NCI-H1436 treated with DMSO at 0.1 percent for 48 hours (cell line): ENCODE results near the gene DHPS.
A peak's percentile ranks its signal among the peaks of the same experiment; 100 is the strongest.
"Not testable (repeated sequence)": the region's sequence is repeated elsewhere in the genome, so short reads cannot be mapped to it uniquely, and the experiment has no call there.

Source experiments
- DNase-seq: peaks from one replicate; lab custom pipeline; 2025; lab: John Stamatoyannopoulos, UW

DHPS gene

DNA sequence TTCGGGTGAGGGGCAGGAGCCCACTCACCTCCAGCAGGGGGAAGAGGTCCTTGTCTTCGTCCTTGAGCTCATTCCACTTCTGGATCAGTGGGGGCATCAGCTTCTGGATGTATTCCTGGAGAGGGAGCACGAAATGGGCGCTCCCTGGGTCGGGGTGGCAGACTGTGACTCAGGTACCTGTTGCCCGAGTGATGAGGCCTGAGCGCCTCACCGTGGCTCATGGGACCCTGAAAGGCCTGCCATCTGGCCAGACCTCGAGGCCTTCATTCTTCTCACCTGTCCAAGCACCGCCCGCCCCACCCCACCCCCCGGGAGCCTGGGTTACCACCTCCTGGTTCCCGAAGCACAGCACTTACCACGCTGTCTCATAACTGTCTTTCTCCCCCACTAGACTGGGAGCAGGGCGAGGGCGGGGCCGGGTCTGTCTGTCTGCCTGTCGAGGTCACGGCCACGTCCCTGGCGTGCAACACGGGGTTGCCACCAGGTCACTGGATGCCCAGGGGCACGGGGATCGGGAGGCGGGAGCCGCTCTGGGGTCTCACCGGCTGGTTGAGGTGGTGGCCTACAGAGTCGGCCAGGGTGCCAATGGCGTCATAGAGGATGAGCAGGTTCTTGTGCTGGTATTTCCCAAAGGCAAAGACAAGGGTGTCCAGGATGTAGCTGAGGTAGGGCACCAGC lies 24.1 kb upstream of the DHPS start:
- DNase-seq, result no peak

DNA sequence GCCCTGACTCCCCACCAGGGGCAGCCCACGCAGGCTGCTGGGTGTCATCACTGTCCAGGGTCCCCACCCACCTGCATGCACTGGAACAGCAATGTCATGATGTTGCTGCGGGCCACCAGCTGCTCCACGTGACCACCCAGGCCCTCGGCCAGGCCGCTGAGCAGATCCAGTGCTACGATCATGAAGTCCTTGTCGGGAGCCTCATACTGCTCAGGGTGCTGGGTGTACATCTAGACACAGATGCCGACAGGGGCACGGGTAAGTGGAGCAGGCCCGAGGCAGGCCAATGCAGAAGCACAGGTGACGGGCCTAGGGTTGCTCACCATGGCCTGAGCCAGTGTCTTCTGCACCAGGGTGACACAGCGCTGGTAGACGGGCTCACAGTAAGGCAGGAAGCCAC lies 23.5 kb upstream of the DHPS start:
- DNase-seq, result no peak

DNA sequence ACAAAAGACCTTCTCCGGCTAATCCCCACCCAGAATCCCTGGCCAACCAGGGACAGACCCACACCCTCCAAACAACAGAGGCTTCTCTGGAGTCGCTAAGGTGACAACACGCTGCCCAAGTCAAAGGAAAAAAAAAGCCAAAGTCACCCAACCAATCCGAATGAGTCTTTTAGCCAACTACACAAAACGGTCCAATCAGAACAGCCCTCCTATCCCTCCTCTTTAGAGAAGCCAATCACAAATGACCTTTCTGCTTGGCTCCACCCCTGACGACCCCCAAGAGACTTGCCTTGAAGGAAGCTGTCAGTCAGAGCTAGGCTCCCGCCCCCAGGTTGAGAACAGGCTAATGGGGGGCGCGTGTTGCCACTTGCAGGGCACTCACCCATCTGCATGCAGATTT lies 21.4 kb upstream of the DHPS start:
- peak; percentile 1 for DNase-seq

DNA sequence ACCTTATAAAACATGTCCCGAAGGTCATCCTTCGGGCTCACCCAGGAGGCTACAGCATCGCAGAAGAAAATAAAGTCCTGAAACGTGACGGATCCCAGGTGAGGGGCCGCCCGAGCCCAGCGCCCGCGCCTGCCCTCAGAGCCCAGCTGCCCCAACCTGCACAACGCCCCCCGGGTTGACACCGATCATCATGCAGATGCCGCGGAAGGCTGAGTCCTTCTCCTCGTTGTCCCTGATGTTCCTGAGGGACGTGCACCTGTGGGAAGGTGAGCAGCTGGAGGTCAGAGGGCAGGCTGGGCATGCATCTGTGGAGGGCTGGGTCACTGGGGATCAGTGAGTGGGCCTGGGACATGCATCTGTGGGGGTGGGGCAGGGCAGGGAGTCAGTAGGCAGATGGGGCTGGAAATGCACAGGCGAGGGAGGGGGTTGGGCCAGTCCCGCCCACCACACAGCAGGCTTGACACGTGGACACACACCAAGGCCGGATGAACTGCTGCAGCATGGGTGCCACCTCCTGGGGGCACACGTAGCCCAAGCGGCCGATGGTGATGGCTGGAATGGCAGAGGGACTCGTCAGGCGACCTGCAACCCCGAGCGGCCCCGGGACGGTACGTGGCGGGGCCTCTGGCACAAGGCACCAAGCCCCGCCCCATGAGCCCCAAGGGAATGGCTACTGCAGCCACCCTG lies 20.1 kb upstream of the DHPS start:
- no peak for DNase-seq

DNA sequence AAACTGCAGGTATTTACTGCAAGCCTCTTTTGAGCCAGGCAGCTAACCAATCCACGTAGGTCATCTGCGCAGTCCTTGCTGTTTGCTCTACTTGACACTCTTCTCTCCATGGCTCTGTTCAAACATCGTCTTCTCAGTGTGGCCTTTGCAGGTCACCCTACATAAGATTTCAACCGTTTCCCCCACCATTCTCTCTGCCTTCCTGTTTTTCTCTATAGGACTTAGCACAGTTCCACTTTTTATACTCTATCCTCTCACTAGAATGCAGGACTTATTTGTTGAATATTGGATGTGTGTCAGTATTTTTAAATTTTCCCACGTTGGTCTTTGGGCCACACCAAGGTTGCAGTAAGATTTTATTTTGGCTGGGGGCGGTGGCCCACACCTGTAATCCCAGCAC lies 16.5 kb upstream of the DHPS start:
- DNase-seq, result no peak

DNA sequence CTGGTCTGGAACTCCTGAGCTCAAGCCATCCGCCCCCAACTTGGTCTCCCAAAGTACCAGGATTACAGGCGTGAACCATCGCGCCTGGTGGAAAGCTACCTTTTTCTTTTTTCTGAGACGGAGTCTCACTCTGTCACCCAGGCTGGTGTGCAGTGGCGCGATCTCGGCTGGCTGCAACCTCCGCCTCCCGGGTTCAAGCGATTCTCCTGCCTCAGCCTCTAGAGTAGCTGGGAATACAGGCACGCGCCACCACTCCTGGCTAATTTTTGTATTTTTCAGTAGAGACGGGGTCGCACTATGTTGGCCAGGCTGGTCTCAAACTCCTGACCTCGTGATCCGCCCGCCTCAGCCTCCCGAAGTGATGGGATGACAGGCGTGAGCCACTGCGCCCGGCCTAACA lies 15.7 kb upstream of the DHPS start:
- not testable (repeated sequence) for DNase-seq

DNA sequence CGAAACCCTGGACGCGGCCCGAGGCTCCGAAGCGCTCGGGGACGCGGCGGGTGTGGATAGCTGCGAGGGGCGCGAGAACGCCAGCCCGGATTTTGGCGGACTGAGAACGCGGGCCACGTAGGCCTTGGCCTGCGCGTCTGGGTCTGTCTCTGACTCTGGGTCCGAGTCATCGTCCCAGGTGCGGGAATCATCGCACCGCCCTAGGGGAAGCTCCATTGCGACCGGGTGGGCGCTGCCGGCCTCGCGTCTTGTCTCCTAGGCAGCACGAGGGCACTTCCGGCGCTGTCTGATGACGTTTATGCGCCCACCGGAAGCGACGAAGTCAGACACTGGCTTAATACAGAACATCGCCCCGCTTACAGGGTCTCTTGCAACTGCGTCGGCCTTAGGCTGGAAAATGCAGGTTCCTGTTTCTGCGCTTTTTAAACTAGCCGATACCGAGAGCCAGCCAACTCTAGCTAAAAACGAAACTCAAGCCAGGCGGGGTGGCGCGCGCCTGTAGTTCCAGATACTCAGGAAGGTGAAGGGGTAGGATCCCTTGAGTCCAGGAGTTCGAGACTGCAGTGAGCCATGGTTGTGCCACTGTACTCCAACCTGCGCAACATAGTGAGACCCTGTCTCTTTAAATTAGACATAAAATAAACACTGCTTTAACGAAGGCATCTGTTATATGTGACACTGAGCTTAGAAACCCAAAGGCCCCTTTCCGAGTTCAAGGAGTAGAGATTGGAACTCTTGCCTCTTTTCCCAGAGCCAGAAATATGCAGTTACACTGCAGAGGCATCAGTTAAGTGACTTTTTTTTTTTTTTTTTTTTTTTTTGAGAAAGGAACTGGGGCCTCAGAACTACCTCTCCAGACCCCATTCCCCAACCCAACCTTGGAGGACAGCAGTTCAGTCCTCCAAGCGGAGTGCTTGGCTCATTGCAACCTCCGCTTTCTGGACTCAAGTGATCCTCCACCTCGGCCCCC lies 15.0 kb upstream of the DHPS start, which contains the start of gene FBXW9:
Gene FBXW9 (minus strand): TSS at position 266 of the 970 bp plus-strand sequence. CDS start 50 bp downstream, at position 216.
- peak; percentile 45 for DNase-seq

DNA sequence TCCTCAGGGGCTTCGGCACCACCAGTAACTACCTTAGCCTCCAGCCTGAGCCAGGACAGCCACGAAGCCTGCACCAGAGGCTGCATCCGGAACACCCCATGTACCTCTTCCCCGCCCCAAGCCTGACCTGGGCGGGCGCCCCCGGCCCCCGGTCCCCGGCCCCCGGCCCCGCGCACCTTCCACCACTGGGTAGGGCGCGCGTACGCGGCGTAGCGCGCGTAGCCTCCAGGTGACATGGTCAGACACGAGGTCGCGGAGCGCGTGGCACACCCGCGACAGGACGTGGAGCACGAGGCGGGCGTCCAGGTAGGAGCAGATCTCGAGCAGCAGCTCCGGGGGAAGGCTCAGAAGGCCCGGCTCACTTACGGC lies 14.3 kb upstream of the DHPS start:
- DNase-seq, result no peak

DNA sequence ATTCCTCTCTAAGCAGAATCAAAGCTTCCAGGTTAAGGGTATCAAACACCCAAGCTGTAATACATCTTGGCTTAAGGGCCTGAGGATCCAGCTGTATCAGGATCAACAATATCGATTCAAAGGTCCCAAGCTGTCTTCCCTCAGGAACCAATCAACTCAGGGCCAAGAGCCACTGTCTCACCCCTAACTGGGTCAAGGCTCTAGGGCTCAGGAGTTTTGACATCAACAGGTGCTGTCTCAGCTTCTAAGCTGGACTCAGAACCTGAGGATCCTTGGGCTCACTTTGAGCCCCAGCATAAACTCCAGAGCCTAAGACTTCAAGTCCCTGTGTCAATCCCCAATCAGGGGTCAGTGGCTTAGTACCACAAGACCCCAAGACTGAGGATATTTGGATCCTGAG lies 13.8 kb upstream of the DHPS start:
- no peak for DNase-seq

DNA sequence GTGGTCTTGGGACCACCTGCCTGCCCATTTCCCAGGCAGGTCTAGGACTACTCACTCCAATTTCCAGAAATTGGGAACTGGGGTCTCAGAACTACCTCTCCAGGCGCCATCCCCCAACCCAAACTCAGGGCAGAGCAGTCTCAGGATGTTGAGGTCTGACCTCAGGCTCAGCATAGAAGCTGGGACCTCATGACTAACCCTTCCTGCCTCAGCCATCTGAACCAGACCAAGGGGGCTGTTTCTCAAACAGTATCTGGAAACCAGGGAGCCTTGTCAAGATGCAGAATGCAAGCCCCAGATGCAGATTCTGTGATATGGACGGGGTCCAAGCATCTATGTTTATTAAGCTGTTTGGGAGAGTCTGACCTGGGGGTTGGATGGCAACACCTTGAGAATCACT lies 13.4 kb upstream of the DHPS start:
- no peak for DNase-seq

DNA sequence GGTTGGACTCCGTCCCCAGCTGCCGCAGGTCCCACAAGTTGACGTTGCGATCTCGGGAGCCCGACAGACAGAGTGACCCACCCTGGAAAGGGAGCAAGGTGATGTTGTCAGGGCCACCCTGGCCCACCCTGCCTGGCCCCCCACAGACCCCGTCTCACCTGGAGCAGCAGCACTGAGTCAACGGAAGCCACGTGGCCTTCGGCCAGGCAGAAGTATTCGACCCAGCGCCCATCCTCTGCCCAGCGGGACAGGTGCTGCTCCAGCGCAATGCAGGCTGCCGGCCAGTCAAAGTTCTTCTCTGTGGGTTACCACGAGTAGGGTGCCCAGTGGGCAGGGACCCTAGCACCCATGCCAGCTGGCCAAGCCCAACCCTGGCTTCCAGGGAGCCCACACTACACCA lies 13.0 kb upstream of the DHPS start:
- no peak for DNase-seq

DNA sequence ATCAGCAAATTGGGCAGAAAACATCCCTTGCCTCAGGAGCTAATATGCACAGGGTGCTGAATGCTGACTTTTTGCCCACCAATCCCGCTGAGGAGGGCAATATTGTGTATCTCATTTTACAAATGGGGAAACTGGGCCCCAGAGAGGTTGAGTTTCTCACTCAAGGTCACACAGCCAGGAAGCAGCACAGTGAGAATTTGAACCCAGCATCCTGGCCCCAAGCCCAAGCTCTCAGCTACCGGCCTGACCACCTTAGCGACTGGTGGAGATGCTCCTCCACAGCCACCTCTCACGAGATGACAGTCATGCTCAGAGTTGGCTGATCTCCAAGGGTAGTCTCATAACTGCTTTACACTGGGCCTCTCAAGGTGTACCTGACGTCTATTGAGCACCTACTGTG lies 11.3 kb upstream of the DHPS start:
- DNase-seq, result no peak

DNA sequence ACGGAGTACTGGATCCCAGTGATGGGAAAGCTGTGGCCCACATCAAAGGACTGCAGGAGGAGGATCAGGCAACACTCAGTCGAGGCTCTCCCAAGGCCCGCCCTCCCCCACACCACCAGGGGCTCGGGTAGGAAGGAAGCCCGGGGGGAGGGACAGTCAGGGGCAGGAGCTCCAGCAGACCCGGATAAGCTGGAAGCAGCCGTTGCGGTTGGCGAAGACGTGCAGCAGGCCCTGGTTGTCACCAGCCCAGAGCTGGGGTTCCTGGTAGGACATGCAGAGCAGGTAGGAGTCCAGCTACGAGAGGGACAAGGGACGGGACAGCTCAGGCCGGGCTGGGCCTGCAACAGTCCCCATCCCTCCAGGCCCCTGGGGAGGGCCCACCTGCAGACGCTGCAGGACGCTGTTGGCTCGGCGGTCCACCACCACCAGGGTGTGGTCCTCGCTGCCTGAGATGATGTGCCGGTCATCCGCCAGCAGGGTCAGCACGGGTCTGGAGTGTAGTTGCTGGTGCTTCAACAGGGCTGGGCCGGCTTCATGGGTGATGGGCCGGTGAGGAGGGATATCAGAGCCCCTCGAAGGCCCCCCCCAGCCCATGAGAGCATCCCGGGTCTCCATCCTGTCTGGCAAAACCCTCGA lies 8.0 kb upstream of the DHPS start:
- no peak for DNase-seq

DNA sequence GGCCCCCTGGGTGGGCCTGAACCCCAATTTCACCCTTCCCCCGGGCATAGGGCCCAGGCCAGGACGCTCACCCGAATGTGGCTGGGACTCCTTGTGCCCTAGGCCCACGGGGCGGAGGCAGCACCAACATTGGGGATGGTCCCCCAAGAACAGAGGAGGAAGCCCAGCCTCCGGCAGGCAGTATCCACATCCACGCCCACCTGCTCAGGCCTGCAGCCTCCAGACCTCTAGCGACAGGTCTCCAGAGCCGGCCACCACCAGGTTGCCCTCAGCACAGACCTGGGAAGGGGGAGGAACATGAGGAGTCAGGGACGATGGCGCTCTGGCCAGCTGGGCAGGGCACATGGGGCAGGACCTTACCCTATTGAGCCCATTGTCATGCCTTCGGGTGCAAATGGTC lies 7.3 kb upstream of the DHPS start:
- no peak for DNase-seq

DNA sequence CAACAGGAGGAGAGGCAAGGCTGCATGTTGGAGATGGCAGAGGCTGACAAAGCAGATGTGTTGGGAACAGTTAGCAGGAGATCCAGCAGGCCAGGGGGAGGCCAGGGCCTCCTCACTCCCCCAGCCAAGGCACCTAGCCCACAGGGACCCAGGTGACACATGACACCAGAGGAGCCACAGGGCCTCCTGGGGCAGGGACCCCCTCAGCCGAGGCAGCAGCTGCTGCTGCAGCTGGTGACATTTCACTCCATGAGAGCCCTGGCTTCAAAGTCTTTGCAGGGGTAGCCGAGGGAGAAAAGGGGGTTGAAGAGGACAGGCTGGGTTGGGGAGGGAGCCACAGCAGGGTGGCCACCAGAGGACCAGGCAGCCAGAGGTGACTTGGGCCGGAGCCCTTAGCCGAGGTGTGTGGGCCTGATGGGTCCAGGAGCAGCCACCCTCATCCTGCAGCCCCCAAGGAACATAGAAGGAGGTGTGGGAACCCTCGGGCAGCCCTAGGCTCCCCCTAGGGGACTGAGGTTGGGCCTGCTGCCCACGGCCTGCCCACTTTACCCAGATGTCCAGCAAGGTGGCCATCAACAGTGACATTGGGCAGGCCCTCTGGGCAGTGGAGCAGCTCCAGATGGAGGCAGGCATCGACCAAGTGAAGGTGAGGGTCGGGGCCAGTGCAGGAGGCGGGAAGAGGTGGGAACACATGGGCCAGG lies 6.0 kb upstream of the DHPS start, which contains the start of gene GNG14:
Gene GNG14 (plus strand): TSS at position 503 of the 701 bp plus-strand sequence. CDS start 51 bp downstream, at position 554.
- DNase-seq, result no peak

DNA sequence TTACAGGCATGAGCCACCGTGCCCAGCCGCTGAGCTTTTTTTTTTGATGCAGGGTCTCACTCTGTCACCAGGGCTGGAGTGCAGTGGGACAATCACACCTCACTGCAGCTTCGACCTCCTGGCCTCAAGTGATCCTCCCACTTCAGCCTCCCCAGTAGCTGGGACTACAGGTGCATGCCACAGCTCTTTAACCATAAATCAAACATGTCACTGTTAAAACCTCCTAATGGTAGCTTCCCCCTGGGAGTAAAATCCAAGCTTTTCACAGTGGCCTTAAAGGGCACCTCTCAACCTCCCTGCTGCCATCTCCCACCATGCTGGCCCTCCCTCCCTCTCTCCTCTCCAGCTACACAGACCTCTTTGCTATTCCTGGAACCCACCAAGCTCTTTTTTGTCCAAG lies 4.2 kb upstream of the DHPS start:
- DNase-seq, result no peak

DNA sequence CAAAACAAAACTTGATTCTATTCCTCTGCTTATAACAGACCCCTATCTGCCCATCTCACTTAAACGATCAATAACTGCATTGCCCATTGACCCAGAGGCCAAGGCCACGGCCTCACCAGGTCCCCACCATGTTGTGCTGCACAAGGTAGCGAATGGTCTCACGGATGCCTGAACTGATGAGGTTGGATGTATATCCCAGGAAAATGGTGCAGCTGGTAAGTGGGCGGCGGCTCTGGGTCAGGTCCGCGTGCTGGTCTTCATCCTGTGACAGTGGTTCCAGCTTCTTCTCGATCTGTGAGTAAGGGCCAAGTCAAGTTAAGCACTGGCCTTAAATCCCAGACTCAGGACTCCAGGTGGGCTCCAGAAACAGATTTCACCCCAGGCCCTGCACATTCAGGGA lies 1.6 kb downstream of the DHPS start:
- no peak for DNase-seq

DNA sequence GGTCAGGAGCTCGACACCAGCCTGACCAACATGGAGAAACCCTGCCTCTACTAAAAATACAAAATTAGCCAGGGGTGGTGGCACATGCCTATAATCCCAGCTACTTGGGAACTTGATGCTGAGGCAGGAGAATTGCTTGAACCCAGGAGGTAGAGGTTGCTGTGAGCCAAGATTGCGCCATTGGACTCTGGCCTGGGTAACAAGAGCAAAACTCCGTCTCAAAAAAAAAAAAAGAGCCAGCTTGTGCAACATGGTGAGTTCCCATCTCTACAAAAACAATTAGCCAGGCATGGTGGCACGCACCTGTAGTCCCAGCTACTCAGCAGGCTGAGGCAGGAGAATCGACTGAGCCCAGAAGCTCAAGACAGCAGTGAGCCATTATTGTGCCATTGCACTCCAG lies 3.6 kb downstream of the DHPS start:
- not testable (repeated sequence) for DNase-seq

DNA sequence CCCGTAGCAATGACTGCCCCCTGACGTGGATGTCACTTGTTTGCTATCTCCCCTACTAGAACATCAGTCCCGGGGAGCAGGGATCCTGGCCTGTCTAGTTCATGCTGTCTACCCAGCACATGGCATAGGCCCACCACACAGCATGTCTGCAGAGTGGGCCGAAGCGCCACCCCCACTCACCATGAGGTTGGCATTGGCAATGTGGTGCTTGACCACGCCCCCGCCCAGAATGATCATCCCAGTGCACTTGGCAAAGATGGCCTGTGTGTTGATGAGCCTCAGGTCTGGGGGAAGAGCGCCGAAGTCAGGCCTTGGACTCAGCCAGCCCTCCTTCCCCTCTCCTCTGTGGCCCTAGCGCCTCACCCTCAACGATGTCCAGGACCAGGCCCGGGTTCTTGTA lies 4.8 kb downstream of the DHPS start:
- no peak for DNase-seq

DNA sequence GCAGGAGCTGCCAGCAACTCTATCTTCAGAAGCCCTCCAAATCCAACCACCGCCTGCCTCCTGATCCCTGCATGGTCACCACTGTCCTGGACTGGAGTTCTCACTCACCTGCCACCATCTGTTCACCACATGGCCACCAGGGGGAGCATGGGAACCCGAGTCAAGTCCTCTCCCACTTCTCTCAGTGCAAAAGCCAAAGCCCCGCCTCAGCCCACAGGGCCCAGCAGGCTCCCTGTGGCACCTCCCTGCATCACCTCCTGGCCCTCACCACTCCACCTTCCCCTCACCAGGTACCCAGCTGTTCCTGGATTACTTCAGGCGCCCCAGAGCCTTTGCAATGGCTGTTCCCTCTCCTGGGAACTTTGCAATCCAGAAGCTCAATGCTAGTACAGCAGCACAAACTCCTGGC lies 5.3 kb downstream of the DHPS start:
- no peak for DNase-seq

DNA sequence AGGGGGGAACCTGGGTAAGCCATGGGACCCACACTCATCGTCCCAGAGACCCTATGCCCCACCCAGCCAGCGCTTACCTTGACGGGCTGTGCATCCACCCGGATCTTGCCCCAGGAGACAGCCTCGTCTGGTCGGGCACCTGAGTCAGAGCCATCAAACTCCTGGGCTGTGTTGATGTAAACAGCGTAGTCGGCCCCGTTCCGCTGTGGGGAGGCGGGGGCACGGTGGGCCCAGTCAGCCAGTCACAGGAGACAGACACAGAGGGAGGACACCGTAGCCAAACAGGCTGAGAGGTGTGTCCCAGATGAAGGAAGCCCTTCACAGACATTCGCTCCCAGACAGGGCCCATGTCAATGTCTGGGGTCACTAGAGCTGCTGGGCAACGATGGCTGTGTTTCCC lies 5.7 kb downstream of the DHPS start:
- DNase-seq, result no peak

DNA sequence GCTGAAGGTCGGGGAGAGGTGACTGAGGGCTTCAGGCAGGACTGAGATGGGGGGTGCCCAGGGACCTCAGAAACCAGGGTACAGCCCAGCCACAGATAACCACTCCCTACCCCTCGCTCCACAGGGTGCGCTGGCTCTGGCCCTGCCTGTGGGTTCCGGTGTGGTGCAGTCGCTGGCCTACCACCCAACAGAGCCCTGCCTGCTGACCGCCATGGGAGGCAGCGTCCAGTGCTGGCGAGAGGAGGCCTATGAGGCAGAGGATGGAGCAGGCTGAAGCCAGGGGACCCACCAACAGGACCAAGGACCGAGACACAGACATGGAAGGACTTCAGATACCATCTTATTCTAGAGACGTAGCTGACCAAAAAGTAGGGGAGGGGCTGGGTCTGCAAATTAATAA lies 6.3 kb downstream of the DHPS start:
- DNase-seq, result no peak
